Mammary epithelial cell (primary cell): ENCODE results near the gene GLIPR1.

Experiments used
- EZH2 ChIP-seq: IDR thresholded peaks from 2 replicates; pipeline ENCODE4 v1.6.1; 2012; ENCODE audit warnings: low read length, inconsistent platforms, borderline replicate concordance
- TF ChIP-seq, protein P1 (sequence below), 2 donors: IDR thresholded peaks in 1 of 2; conservative IDR thresholded peaks in 1 of 2; 2 replicates each; pipeline ENCODE4 v1.5.1; 2011 to 2012; ENCODE audit warnings: inconsistent platforms in 2 of 2, low read length in 2 of 2, mild to moderate bottlenecking in 2 of 2, control low read depth in 1 of 2, low read depth in 1 of 2; ENCODE audit not compliant: insufficient read depth in 1 of 2; ENCODE audit errors: extremely low read depth in 1 of 2

DNA sequence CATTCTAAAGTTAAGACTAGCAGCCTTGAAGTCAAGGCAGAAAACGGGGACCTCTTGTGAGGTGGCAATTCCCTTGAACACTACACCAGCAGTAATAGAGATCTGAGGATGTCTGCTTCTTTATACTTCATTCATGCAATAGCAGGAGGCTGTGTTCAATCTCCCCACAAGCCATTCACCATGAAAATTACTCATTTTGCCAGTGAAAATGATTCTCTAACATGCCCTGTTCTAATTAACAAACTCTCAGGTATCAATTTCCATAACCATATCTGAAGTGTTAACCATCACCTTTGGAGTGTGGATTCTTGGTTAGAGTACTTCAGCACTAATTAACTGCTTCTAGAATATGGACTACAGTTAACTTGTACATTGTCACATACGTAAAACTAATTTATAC is 3.4 kb upstream of the GLIPR1 start:
- TF ChIP-seq, protein P1, sequence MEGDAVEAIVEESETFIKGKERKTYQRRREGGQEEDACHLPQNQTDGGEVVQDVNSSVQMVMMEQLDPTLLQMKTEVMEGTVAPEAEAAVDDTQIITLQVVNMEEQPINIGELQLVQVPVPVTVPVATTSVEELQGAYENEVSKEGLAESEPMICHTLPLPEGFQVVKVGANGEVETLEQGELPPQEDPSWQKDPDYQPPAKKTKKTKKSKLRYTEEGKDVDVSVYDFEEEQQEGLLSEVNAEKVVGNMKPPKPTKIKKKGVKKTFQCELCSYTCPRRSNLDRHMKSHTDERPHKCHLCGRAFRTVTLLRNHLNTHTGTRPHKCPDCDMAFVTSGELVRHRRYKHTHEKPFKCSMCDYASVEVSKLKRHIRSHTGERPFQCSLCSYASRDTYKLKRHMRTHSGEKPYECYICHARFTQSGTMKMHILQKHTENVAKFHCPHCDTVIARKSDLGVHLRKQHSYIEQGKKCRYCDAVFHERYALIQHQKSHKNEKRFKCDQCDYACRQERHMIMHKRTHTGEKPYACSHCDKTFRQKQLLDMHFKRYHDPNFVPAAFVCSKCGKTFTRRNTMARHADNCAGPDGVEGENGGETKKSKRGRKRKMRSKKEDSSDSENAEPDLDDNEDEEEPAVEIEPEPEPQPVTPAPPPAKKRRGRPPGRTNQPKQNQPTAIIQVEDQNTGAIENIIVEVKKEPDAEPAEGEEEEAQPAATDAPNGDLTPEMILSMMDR (conservative IDR thresholded peaks at IDR 0.05 in 1 of 2, IDR thresholded peaks at IDR 0.05 in 1 of 2; ENCODE audit: extremely low read depth in 1 of 2, insufficient read depth in 1 of 2, low read depth in 1 of 2, low read length in 2 of 2), result no peak
- TF ChIP-seq EZH2, result no peak
